GM21447 (cell line): ENCODE data around the gene KRTAP10-2.

Experiments used
- ATAC-seq: cut with Tn5 transposase; IDR thresholded peaks from one replicate; pipeline ENCODE4 v1.9.1; 2021; ENCODE audit not compliant: unreplicated experiment

KRTAP10-2 gene

DNA sequence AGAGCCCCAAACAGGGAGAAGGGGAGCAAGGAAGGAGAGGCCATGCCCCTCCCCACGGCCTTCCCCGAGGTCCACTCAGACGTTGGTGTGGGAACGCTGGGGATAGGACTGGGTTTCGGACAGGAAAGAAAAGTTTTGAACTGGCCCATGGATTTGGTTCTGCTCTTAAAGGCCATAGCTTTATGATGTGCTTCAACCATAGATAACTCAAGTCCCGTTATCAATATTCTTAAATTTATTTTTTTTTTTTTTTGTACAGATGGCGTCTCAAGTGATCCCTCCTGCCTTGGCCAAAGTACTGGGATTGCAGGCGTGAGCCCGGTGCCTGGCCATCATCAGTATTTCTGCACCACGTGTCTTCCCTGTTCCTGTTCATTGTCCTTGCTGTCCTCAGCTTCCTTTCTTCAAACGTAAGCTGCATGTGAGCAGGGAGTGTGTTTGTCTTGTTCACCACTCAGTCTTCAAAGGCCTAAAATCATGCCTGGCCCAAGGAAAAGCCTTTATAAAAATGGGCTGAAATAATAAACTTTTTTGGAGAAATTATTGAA lies 10.5 kb downstream of the KRTAP10-2 start:
- ATAC-seq = no peak

DNA sequence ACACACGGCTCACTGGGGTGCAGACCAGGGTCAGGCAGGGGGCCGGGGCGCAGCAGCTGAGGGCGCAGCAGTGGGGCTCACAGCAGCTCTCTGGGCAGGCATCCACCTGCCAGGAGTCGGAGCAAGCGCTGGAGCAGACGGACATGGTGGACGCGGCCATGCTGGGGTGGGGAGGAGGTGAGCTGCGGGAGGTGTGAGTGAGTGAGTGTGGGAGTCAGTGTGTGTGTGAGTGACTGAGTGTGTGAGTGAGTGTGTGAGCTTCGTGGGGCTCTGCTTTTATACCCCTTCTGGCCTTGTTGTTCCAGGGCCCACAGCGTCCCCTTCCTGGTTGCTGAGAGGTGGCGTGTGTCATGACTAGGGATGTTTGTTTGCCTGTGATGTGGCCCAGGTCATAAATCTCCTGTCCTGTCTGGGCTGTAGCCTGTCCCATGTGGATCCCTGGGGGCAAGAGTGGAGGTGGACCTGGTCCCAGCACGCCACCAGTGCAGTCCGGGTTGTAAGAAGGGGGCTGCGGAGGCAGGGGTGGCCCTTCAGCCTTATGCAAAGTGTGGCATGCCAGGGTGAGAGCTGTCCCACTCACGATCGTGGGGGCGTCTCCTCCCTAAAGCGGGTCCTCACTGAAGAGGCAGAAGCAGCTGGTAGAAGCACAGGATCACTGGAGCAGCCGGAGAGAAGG lies 11.2 kb downstream of the KRTAP10-2 start, which contains the start of gene KRTAP10-1:
Gene KRTAP10-1, minus strand, starts transcription at position 205 of the 676 bp plus-strand sequence. Its CDS starts 45 bp downstream, at position 160.
- ATAC-seq = no peak

- no peak for ATAC-seq
Measured at GRCh38 chr21:44539046-44539445, 12.3 kb downstream of the KRTAP10-2 start.

DNA sequence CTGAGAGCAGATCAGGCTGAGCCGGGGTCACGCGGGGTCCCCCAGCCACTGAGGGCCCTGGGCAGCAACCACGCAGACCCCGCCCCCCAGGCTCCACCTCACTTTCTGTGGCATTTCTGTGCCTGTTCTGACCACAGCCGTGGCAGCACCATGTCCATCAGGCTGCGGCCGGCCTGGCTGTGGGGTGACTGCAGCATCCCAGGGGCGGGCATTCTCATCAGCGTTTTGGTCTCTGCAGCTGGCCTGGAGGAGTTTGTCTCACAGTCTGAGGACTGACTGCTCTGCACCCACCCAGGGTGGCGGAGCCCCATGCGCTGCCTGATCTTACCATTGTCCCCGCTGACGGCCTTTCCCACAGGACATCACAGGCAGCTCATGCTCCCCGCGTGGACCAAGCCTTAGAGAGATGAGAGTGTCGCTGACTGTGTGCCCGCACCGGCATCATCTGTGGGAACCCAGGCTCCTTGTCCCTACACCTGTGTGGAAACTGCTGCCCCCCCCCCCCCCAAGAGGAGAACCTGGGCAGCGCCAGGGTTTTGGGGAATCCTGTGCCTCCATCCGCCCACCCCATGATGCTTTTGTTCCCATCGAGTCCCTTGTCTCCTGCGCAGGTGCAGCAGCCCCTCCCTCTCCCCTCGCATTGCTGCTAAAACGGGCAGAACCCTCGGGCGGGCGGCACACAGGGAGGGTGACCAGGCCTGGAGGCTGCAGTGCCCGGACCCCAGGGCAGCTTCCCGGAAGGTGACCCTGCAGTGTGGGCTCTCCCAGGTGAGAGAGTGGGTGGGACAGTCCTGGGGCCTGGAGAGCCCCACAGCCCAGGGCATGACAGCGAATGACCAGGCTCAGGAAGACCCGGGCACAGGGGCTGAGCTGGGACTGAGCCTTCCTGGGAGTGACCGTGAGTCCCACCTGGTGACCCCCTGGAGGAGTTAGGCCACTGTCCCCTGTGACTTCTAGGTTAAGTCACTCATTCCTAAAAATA lies 13.1 kb downstream of the KRTAP10-2 start:
- no peak for ATAC-seq

DNA sequence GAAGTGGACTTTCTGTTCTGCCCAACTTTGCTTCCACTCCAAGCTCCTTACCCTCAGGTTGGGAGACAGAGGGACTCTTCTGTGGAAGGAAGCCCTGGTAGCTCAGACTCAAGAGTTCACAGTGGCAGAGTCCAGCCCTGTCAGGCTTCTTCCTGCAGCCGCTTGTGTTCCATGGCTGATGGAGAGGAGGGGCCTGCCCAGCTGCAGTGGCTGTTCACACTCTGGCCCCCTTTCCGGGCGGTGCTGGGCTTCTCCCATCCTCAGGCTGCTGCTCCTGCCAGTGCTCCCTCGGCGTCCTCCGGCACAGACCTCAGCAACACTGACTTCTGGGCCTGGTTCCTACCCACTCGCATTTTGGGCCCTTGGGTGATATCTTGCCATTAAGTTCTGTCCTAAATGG lies 15.3 kb downstream of the KRTAP10-2 start:
- ATAC-seq = no peak

DNA sequence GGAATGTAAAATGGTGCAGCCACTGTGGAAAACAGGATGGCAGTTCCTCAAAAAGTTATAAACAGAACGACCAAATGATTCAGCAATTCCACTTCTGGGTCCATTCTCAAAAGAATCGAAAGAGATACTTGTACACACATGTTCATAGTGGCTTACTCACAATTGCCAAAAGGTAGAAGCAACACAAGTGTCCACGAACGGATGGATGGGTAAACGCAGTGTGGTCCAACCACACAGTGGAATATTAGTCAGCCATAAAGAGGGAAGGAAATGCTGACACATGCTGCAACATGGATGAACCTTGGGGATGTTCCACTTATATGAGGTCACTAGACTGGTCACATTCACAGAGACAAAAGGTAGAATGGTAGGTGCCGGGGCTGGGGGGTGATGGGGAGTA lies 16.6 kb downstream of the KRTAP10-2 start:
- ATAC-seq = no peak

DNA sequence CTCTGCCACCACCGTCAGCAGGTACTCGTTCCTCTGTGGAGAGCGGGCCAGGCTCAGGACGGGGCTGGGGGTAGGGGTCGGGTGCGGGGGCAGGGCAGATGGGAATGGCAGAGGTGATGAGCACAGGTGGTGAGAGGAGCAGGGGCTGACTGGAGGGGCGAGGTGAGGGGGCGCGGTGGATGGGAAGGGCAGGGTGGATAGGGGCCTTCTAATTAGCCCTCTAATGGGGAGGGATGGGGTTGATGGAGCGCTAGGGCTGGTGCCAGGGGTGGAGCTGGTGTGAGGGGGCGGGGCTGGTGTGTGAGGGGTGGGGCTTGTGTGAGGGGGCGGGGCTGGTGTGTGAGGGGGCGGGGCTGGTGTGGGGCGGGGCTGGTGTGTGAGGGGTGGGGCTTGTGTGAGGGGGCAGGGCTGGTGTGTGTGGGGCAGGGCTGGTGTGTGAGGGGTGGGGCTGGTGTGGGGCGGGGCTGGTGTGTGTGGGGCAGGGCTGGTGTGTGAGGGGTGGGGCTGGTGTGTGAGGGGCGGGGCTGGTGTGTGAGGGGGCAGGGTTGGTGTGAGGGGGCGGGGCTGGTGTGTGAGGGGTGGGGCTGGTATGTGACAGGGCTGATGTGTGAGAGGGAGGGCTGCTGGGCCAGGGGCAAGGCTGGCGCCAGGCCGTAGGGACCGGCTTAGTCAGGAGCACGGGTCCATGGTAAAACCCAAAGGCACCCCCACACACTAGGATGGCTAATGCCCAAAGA lies 17.2 kb downstream of the KRTAP10-2 start:
- ATAC-seq = no peak

- ATAC-seq = no peak
Measured at GRCh38 chr21:44533121-44533890, 18.0 kb downstream of the KRTAP10-2 start.

DNA sequence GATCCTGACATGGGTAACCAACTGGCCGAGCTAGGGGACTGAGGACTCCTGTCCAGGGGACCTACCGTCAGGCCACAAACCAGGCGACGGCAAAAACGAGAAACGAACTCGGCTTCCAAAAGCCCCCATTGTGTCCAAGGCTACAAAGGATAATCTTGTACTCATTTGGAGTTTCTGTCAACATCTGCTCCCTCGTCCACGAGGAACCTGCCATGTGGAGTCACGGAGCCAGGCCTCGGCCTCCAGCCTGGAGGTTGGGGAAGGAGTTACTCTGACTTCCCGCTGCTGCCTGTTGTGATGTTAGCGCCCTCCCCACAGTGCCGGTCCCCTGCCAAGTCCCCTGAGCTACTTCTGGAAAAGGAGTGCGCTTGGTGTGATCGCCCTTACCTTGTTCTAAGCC lies 18.6 kb downstream of the KRTAP10-2 start:
- ATAC-seq = no peak

GRCh38 chr21:44531606-44532564 lies 19.4 kb downstream of the KRTAP10-2 start:
- ATAC-seq = no peak

DNA sequence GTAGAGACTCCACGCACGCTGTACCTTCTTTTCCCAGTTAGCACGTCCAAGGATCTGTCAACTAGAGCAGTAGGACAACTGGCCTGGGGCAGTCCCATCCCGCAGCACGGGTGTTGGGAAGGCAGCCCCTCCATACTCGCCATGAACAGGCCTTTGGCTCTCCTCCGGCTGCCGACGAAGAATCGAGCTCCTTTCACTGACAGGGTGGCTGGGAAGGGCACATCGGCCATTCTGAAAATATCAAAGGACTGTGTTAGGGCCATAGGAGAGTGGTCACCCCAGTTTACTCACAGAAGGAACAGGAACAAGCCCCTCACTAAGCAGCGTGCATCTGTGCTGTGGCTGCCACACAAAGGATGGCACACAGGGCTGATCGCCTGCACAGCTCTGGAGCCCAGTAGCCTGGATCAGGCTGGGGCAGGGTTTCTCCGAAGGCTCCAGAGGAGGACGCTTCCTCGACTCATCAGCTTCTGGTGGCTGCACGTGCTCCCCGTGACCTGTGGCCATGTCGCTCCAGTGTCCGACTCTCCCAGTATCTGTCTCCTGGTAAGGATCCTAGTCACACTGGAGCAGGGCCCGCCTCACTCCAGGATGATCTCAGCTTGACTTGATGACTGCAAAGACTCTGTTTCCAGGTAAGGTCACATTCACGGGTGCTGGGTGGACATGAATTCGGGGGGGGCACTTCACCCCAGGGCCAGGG lies 20.3 kb downstream of the KRTAP10-2 start:
- no peak for ATAC-seq

GRCh38 chr21:44530221-44530902 lies 20.9 kb downstream of the KRTAP10-2 start:
- no peak for ATAC-seq

DNA sequence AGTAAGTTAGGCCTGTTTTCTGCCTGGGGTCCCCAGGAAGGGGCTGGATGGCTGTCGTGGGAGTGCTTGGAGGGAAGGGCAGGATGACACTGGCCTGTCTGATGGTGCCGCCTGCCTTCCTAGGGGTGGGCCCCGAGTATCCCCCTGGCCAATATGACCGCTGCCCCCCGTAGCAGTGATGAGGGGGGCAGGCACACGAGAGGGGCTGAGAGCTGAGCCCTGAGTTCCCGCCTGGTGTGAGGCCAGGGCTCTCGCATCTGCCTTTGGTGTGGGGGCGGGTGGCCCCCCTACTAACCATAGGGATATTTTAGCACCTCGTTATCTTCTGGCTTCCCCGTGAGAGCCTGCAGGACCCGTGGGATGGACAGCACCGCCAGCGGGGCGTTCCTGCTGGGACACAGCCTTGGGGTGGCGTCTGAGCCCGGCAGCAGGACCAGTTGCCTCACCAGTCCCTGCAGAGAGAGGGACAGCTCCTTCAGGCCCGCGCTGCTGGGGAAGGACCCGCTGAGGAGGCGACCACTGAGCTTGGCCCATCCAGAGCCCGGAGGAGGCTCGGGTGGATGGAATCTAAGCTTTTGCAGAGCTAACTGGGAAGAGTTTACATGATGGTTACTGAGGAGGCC lies 21.7 kb downstream of the KRTAP10-2 start:
- no peak for ATAC-seq

GRCh38 chr21:44529011-44529421 lies 22.3 kb downstream of the KRTAP10-2 start:
- ATAC-seq = no peak

DNA sequence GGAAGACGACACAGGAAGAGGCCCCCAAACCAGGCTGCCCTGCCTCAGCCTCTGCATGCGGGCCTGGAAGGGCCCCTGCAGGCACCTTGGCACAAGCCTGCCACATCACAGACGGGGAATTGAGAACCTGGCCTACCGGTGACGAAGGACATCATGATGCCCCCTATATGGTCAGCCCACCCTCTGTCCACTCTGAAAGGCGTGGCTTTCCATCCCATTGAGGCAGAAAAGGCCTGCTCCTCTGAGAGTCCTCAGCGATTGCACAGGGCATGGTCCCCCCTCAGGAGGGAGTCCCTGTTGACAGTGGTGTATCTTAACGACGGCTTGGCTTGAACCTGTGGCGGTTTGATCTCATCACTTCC lies 22.7 kb downstream of the KRTAP10-2 start:
- no peak for ATAC-seq

GRCh38 chr21:44527983-44528633 lies 23.2 kb downstream of the KRTAP10-2 start:
- ATAC-seq = no peak
